DND-41 (cell line): ENCODE measurements around the gene PALM.

ENCODE experiments used
- CTCF ChIP-seq: IDR thresholded peaks from 2 replicates; pipeline ENCODE4 v1.5.1; 2012; ENCODE audit warnings: borderline replicate concordance, low read length, moderate library complexity, mild to moderate bottlenecking; ENCODE audit not compliant: poor library complexity, severe bottlenecking; ENCODE audit errors: extremely low read depth
- EZH2 ChIP-seq: IDR thresholded peaks from 3 replicates; pipeline ENCODE4 v1.6.1; 2012; ENCODE audit warnings: borderline replicate concordance, low read depth, mild to moderate bottlenecking, moderate library complexity, low read length, inconsistent platforms; ENCODE audit not compliant: severe bottlenecking

- no peak for TF ChIP-seq CTCF
- no peak for TF ChIP-seq EZH2
Observed at GRCh38 chr19:686589-687297, 22.0 kb upstream of the PALM start.
